Neuron (in vitro differentiated cells): ENCODE measurements around the gene MCEE.
"Not testable (repeated sequence)": the region's sequence is repeated elsewhere in the genome, so short reads cannot be mapped to it uniquely, and the experiment has no call there.

Experiments used
- H2AFZ ChIP-seq: one replicate; pipeline ENCODE4 v1.6.1; 2013; ENCODE audit warnings: low read depth, mild to moderate bottlenecking, inconsistent platforms, low read length, moderate library complexity
- H3K27me3 ChIP-seq: one replicate; pipeline ENCODE4 v1.6.1; 2013; ENCODE audit warnings: low read length; ENCODE audit not compliant: insufficient read depth
- H3K36me3 ChIP-seq: one replicate; pipeline ENCODE4 v1.6.1; 2013; ENCODE audit warnings: low read length; ENCODE audit not compliant: insufficient read depth
- H3K4me1 ChIP-seq: one replicate; pipeline ENCODE4 v1.6.1; 2013; ENCODE audit warnings: low read length; ENCODE audit not compliant: insufficient read depth
- H3K4me3 ChIP-seq: 2 replicates; pipeline ENCODE4 v1.5.1; 2013; ENCODE audit warnings: mild to moderate bottlenecking, low read length, moderate library complexity
- H3K9me3 ChIP-seq: one replicate; pipeline ENCODE4 v1.6.1; 2013; ENCODE audit warnings: low read length

Gene MCEE

DNA sequence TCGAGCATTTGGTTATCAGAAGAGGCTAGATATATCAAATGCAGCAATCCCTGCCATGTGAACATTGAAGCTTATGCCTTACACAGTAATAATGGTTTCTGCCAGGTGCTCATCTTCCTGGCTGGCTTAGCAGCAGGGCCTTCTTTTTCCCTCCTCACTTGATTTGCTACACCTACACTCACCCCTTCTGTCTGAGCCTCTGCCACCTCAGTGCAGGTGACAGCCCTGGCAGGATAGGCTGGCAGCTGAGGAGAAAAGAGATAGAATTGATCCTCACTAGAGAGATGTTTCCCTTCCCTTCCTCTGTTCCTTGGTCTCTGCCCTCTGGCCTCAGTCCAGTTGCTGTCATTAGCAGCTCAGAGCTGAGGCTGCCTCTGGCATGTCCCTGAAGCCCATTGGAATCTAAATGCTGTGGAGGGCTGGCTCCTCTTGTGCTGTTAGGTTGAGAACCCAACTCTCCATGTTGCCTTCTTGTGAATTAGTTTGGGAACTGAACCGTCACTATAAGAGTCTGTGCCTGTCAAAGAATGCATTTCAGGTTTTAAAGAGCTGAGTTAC is 18.6 kb upstream of the MCEE start:
- H2AFZ ChIP-seq, result no peak overlapping the region
- no peaks in the 10 kb centered on the region for H3K9me3 ChIP-seq
- H3K27me3 ChIP-seq, result no peaks in the 10 kb centered on the region
- H3K4me3 ChIP-seq, result no peak overlapping the region
- no peaks in the 10 kb centered on the region for H3K4me1 ChIP-seq
- peaks cover 64% of the 10 kb centered on the region for H3K36me3 ChIP-seq

DNA sequence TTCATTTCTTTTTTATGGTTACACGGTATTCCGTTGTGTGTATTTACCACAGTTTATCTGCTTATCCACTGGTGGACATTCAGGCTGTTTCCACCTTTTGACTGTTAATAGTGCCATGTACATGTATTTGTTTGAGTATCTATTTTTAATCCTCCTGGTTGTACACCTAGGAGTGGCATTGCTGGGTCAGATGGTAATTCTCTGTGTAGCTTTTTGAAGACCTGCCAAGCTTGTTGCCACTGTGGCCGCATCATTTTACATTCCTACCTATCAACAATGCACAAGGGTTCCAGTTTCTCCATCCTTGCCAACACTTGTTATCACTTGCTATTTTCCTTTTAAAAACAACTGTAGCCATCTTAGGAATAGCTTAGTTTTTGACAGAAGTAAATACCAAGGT is 13.8 kb upstream of the MCEE start:
- H3K36me3 ChIP-seq, result peaks cover 92% of the 10 kb centered on the region
- no peaks in the 10 kb centered on the region for H3K27me3 ChIP-seq
- H3K9me3 ChIP-seq, result no peaks in the 10 kb centered on the region
- H3K4me1 ChIP-seq, result no peaks in the 10 kb centered on the region
- H2AFZ ChIP-seq, result no peak overlapping the region
- no peak overlapping the region for H3K4me3 ChIP-seq

DNA sequence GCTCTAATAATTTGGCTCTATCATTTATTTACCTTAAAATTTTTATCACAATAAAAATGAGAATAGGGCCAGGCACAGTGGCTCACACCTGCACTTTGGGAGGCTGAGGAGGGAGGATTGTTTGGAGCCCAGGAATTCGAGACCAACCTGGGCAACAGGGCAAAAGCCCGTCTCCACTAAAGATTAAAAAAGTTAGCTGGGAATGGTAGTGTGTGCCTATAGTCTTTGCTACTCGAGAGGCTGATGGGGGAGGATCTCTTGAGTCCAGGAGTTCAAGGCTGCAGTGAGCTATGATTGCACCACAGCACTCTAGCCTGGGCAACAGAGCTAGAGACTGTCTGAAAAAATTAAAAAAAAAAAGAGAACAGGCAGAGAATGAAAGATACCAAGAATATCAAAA is 6.1 kb upstream of the MCEE start:
- H3K36me3 ChIP-seq, result peaks cover 82% of the 10 kb centered on the region
- no peaks in the 10 kb centered on the region for H3K9me3 ChIP-seq
- no peak overlapping the region for H2AFZ ChIP-seq
- no peak overlapping the region for H3K4me3 ChIP-seq
- H3K27me3 ChIP-seq, result no peaks in the 10 kb centered on the region
- peaks cover 15% of the 10 kb centered on the region for H3K4me1 ChIP-seq

DNA sequence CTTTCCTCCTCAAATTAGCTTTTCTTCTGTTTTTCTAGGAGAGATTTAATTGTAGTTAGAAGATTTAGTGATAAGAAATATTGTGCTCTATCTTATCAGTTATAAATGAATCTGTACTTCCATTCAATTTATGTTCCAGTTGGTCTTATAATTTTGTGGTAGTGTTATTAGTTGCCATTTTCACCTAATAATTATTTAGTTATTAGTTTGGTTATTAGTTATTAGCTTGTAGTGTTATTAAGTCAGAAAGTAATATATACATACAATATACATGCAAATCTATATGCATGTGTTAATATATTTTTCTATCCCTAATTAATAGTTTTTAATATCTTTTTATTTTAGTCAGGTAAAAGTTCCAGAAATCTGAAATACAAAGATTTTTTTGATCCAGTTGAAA is 3.6 kb upstream of the MCEE start:
- Histone ChIP-seq H3K27me3 (no peaks in the 10 kb centered on the region), H3K36me3 (peaks cover 57% of the 10 kb centered on the region)

DNA sequence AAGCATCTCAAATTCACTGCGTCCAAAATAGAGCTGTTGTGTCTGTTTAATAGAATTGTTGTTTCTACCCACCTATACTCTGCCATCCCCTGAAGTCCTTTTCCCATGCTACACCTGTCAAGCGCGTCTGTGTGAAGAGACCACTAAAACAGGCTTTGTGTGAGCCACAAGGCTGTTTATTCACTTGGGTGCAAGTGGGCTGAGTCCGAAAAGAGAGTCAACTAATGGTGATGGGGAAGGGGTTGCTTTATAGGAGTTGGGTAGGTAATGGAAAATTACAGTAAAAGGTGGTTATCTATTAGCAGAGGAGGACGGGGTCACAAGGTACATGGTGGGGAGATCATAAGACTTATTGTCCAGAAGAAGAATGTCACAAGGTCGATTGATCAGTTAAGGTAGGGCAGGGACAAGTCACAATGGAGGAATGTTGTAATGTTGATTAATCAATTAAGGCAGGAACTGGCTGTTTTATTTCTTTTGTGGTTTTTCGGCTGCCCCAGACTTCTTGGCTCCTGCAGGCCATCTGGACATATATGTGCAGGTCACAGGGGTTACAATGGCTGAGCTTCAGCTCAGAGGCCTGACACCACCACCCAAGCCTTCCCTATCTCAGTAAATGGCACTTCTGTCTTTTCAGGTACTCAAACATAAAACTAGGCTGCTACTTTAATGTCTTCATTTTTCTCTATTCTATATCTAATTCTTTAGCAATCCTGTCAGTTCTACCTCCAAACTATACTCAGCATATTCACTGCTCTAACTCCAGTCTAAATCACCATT is 1.5 kb upstream of the MCEE start:
- Histone ChIP-seq H3K4me1 (peaks cover 21% of the 10 kb centered on the region), H3K36me3 (peaks cover 39% of the 10 kb centered on the region), H3K4me3 (peak overlapping the region; percentile 84)
- H3K27me3 ChIP-seq, H3K9me3 ChIP-seq, H2AFZ ChIP-seq: not testable (repeated sequence)

More for the DNA sequence above, 3.6 kb upstream of the MCEE start:
- no peak overlapping the region for H2AFZ ChIP-seq
- H3K9me3 ChIP-seq, result no peaks in the 10 kb centered on the region
- peaks cover 21% of the 10 kb centered on the region for H3K4me1 ChIP-seq
- H3K4me3 ChIP-seq, result no peak overlapping the region

DNA sequence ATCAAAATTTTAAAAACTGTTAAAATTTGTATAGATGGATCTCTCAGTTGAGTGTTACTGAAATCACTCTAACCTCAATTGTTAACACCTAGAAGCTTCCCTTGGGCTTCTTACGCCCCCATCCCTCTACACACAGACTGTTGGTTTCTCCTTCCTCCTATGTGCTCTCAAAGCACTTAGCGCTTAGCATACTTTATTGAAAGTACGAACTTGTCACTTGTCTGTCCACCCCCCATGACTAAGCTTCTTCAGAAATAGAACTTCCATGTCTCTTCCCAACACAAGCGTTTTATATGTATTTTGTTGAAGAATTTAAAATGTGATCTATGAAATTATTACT is 846 bp upstream of the MCEE start:
- no peaks in the 10 kb centered on the region for H3K9me3 ChIP-seq
- peaks cover 33% of the 10 kb centered on the region for H3K36me3 ChIP-seq
- peaks cover 21% of the 10 kb centered on the region for H3K4me1 ChIP-seq
- H2AFZ ChIP-seq, result peak overlapping the region; percentile 86
- peak overlapping the region; percentile 84 for H3K4me3 ChIP-seq
- H3K27me3 ChIP-seq, result no peaks in the 10 kb centered on the region

DNA sequence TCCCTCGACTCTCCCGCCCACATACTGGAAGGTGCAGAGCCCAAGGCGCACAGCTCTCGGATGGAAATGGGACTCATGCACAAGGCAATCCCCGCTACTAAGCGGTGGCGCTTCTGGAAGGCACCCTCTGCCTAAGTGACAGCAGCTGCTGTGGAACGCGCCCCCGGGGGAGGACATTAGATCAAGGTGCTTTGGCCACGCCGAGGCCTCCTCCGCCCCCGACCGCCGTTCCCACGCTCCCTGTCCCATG is 202 bp downstream of the MCEE start:
- Histone ChIP-seq H2AFZ (peak overlapping the region; percentile 86), H3K36me3 (peaks cover 24% of the 10 kb centered on the region), H3K4me1 (peaks cover 21% of the 10 kb centered on the region), H3K27me3 (no peaks in the 10 kb centered on the region), H3K9me3 (no peaks in the 10 kb centered on the region), H3K4me3 (peak overlapping the region; percentile 84)

DNA sequence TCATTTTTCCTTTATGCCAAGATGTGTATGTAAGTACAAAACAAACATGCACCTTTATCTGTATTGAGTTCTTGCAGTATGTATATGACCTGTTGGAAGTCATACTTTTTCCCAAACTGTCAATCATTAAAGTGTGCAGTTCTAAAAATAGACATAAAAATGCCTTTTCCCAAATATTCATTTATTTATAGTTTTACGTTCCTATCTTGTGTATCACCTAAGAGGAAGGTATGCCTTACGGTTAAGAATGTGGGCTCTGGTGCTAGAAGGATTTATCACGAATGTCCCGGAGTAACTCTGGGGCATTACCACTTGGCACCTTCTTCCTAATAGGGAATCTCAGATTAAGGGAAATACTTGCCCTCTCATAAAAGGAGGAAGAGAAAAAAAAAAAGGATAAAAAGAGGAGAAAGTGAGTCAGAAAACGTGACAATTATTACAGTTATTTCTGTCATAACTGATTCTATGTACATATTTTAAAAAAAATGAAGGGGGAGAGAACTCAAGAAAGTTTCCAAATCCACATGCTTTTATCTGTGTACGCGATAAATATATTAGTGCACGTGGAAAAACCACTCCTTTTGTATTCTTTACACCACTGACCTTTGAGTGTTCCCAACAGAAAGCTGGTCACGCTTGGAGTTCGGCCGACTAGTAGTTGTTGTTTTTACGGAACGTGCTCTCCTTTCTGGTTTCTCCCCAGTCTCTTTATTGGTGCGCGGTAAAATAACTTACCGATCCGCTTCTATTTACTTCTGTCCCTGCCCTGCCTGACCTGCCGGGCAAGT is 721 bp downstream of the MCEE start:
- Histone ChIP-seq H3K27me3 (no peaks in the 10 kb centered on the region), H3K36me3 (peaks cover 20% of the 10 kb centered on the region), H3K4me1 (peaks cover 21% of the 10 kb centered on the region), H2AFZ (peak overlapping the region; percentile 86), H3K9me3 (no peaks in the 10 kb centered on the region), H3K4me3 (peak overlapping the region; percentile 84)

DNA sequence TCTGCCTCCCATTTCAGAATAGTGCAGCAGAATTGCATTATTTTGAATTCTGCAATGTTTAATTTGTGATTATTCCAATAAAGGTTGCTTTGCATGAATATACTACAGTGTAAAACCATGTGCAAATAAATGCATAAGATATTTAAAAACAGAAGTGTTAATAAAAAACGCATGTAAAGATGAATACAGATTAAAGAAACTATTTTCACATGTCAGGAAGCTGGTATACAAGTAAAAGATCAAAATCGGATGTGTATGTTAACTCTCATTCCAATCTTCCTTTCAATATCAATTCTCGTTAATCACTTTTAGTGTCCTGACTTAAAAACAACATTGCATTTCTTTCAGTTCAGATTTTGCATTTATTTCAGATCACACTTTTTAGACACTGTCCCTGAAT is 3.1 kb downstream of the MCEE start:
- Histone ChIP-seq H3K4me3 (no peak overlapping the region), H3K9me3 (no peaks in the 10 kb centered on the region), H3K27me3 (no peaks in the 10 kb centered on the region), H3K4me1 (peaks cover 13% of the 10 kb centered on the region), H3K36me3 (peaks cover 16% of the 10 kb centered on the region), H2AFZ (no peak overlapping the region)

DNA sequence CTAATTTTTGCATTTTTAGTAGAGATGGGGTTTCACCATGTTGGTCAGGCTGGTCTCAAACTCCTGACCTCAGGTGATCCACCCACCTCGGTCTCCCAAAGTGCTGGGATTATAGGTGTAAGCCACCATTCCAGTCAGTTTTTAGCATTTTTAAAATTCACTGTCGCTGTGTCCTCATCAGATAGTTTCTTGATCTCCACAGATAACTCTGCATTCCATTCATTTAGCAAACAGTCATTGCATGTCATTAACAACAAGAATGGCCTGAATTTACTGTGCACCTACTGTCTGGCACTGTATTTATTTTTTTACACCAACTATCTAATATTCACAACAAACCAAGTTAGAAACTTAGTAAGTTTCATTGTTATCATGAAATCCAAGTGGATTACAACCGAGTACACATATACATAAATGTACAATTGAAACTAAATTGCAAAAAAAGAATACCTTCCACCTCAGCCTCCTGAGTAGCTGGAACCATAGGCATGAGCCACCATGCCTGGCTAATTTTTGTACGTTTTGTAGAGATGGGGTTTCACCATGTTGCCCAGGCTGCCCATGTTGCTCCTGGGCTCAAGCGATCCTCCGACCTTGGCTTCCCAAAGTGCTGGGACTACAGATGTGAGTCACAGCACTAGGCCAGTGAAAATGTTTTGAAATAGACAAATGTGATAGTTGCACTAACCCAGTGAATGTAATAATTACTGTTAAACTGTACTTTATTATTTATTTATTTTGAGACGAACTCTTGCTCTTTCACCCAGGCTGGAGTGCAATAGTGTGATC is 4.3 kb downstream of the MCEE start:
- H3K36me3 ChIP-seq, result peaks cover 22% of the 10 kb centered on the region
- H2AFZ ChIP-seq, result no peak overlapping the region
- H3K27me3 ChIP-seq, result no peaks in the 10 kb centered on the region
- H3K4me3 ChIP-seq, result no peak overlapping the region
- peaks cover 4% of the 10 kb centered on the region for H3K4me1 ChIP-seq
- H3K9me3 ChIP-seq, result no peaks in the 10 kb centered on the region

DNA sequence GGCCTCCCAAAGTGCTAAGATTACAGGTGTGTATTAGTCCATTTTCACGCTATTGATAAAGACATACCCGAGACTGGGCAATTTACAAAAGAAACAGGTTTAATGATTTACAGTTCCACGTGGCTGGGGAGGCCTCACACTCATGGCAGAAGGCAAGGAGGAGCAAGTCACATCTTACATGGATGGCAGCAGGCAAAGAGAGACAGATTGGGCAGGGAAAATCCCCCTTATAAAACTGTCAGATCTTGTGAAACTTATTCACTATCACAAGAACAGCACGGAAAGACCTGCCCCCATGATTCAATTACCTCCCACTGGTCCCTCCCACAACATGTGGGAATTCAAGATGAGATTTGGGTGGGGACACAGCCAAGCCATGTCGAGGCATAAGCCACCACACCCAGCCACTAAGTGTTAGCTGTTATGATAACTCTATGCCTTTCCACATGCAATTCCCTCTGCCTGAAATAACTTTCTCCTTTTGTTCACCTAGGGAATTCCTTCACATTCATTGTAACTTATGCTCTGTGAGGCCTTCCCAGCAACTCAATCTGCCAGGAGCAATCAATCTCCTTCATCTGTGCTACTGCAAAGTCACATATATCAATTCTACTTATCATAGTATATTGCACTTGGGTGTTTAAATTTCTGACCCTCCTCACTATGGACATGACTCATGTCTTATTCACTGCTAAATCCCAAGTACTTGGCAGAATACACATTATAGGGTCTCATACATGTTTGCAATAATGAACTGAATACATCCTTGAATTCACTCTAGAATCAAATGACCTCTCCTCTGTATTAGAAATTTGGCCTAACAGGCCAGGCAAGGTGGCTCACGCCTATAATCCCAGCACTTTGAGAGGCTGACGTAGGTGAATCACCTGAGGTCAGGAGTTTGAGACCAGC is 7.4 kb downstream of the MCEE start:
- Histone ChIP-seq H3K36me3 (peaks cover 36% of the 10 kb centered on the region), H3K9me3 (no peaks in the 10 kb centered on the region), H3K4me1 (no peaks in the 10 kb centered on the region), H3K4me3 (no peak overlapping the region), H2AFZ (no peak overlapping the region), H3K27me3 (no peaks in the 10 kb centered on the region)

DNA sequence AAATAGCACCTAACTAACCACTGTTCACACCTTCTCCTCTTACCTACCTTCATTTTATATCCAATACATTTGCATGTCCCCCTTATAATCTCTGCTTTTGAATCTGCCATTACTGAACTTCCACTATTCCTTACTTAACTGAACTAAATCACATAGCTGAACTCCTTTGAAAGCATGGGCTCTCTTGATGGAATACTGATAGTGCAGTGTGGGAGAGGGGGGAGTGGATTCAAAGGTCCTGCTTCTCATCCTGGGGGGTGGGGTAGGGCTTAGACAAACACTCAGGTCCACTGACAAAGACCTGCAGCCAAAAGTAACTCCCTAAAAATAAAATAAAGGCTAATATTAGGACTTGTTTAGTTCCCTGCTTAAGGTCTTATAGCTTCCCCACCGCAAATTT is 8.6 kb downstream of the MCEE start:
- H3K4me3 ChIP-seq, result no peak overlapping the region
- H3K4me1 ChIP-seq, result no peaks in the 10 kb centered on the region
- H3K27me3 ChIP-seq, result no peaks in the 10 kb centered on the region
- H2AFZ ChIP-seq, result no peak overlapping the region
- peaks cover 39% of the 10 kb centered on the region for H3K36me3 ChIP-seq
- no peaks in the 10 kb centered on the region for H3K9me3 ChIP-seq
